Measurements from ENCODE around the gene THOC2. TPM values are rescaled to one million over a fixed set of nuclear protein-coding genes. Genes with fewer than 3 reads are reported as not detected.
A peak's percentile ranks its signal among the peaks of the same experiment; 100 is the strongest.
"Not testable (repeated sequence)": the region's sequence is repeated elsewhere in the genome, so short reads cannot be mapped to it uniquely, and the experiment has no call there.

THOC2 gene
- total RNA-seq, result 100 to 1,000 TPM in 3 of 6 donors, 10 to 100 TPM in 3; 63.0 to 229 (median 103) TPM

DNA sequence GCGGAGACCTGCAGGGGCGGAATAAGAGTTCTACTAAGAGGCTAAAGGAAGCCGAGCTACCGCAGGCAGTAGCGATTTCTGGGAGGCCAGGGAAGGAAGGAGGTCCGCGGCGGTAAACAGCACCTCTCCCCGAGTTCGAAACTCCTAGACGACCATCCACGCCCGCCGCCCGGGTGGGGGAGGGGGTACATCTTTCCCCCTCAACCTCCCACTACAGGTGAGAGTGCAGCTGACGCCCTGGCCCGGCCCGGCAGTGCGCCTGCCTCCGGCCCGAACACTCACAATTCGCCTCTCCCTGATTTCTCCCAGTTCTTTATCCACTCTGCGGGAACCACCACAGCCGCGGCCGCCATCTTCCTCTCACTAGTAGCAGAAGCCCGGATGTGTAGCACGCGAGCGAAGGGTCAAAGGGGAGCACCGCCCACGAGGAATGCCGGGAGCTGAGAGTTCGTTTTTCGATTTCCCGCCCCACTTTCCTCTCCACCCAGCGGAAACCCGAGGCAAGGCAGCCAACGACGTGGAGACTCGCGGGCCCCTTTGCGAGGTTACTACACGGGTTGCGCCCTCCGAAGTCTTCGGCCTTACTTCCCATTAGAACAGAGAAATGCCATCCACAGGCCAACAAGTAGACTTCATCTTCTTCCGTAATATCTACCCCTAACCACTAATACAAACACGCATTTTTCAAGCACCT, at the start of gene THOC2:
THOC2 (minus strand) TSS at position 383 of the 694 bp plus-strand sequence; CDS start at position 353, 30 bp downstream.
- TF ChIP-seq CTCF (IDR thresholded peaks at IDR 0.05) (peak; percentile 28 to 74 (median 53)), EP300 (IDR thresholded peaks at IDR 0.05) (no peak), POLR2AphosphoS5 (IDR thresholded peaks at IDR 0.05) (peak; percentile 49 to 58), POLR2A (IDR thresholded peaks at IDR 0.05) (peak in 2 of 4 donors; percentile 21 to 61)
- Histone ChIP-seq H3K27me3 (no peaks in the 10 kb centered on the region), H3K4me3 (peak within 1 kb of the TSS; percentile 55 to 85 (median 70)), H3K9me3 (no peaks in the 10 kb centered on the region), H3K4me1 (peaks cover 0 to 10% (median 8%) of the 10 kb centered on the region in 4 donors), H3K36me3 (no peaks in the 10 kb centered on the region), H3K27ac (peak within 1 kb of the TSS; percentile 81 to 91 (median 86))
- ATAC-seq (ENCODE audit: low FRiP score in 2 of 2), result peak; percentile 95 to 99
- peak; percentile 85 to 87 for DNase-seq
- 0 to 44% methylated on average over 6 to 47 of the region's 49 CpGs for WGBS, 2 donors

DNA sequence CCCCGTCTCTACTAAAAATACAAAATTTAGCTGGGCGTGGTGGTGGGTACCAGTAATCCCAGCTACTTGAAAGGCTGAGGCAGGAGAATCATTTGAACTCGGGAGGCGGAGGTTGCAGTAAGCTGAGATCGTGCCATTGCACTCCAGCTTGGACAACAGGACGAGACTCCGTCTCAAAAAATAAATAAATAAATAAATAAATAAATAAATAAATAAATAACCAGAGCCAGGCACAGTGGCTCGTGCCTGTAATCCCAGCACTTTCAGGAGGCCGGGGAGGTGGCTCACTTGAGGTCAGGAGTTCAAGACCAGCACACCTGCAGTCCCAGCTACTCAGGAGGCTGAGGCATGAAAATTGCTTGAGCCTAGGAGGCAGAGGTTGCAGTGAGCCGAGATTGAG, 48.9 kb upstream of the THOC2 start:
- H3K9me3 ChIP-seq; H3K27ac ChIP-seq; H3K4me1 ChIP-seq; ATAC-seq (ENCODE audit: low FRiP score in 2 of 2); H3K4me3 ChIP-seq; DNase-seq; H3K27me3 ChIP-seq; H3K36me3 ChIP-seq: not testable (repeated sequence)
- WGBS, 2 donors, result 82 to 96% methylated on average over 10 of the region's 10 CpGs

GRCh38 chrX:123779908-123780396, 47.1 kb upstream of the THOC2 start:
- Histone ChIP-seq H3K27me3 (no peaks in the 10 kb centered on the region), H3K27ac (no peak overlapping the region), H3K4me3 (no peak overlapping the region), H3K4me1 (no peaks in the 10 kb centered on the region), H3K36me3 (no peaks in the 10 kb centered on the region), H3K9me3 (no peaks in the 10 kb centered on the region)
- DNase-seq, result no peak
- TF ChIP-seq POLR2A (IDR thresholded peaks at IDR 0.05) (no peak), EP300 (IDR thresholded peaks at IDR 0.05) (no peak), CTCF (IDR thresholded peaks at IDR 0.05) (no peak), POLR2AphosphoS5 (IDR thresholded peaks at IDR 0.05) (no peak)
- no peak for ATAC-seq (ENCODE audit: low FRiP score in 2 of 2)
- 0 to 33% methylated on average over 1 of the region's 1 CpG for WGBS, 2 donors

DNA sequence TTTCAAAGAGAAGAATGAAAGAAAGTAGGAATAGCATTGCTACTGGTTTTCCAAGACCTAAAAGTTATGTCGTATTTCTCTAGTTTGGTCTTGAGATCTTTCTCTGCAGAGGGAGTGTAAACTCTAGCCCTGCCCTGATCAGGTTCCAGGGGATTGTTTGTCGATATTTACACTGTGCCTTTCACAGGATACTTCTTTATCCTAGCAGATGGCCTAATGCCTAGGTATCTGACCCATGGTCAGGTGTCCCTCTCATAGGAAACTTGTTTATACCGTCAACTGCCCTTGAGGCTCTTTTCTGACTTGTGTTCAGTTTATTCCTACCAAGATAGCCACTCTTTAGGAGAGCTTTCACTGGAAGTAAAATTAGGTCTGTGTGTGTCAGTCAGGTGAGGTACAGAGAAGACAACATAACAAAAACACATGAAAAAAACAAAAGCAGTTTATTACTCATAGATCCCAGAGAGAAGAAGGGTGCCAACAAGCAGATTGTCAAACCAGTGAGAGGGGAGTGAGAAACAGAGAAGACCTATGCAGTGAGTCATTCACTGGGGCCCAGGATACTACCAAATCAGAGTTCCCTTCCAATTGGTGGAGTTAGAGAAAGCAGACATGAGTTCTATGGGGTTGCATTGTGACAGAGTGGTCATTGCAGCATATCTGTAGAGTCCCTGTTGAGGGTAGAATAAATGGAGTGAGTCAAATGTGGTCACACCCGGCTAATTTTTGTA, 40.6 kb upstream of the THOC2 start:
- no peaks in the 10 kb centered on the region for H3K9me3 ChIP-seq
- no peak overlapping the region for H3K4me3 ChIP-seq
- no peak for ATAC-seq (ENCODE audit: low FRiP score in 2 of 2)
- no peak for TF ChIP-seq CTCF (IDR thresholded peaks at IDR 0.05)
- TF ChIP-seq POLR2AphosphoS5 (IDR thresholded peaks at IDR 0.05), result no peak
- no peak for TF ChIP-seq EP300 (IDR thresholded peaks at IDR 0.05)
- no peak for TF ChIP-seq POLR2A (IDR thresholded peaks at IDR 0.05)
- 79 to 85% methylated on average over 3 to 4 of the region's 4 CpGs for WGBS, 2 donors
- DNase-seq, result no peak
- no peaks in the 10 kb centered on the region for H3K36me3 ChIP-seq
- H3K27me3 ChIP-seq, result no peaks in the 10 kb centered on the region
- no peak overlapping the region for H3K27ac ChIP-seq
- H3K4me1 ChIP-seq, result no peaks in the 10 kb centered on the region

GRCh38 chrX:123771449-123772064, 38.7 kb upstream of the THOC2 start:
- H3K4me3 ChIP-seq, result no peak overlapping the region
- no peaks in the 10 kb centered on the region for H3K27me3 ChIP-seq
- H3K27ac ChIP-seq, result no peak overlapping the region
- no peak for ATAC-seq (ENCODE audit: low FRiP score in 2 of 2)
- WGBS, 2 donors, result 69 to 74% methylated on average over 3 to 4 of the region's 4 CpGs
- H3K9me3 ChIP-seq, result no peaks in the 10 kb centered on the region
- TF ChIP-seq POLR2A (IDR thresholded peaks at IDR 0.05) (no peak), EP300 (IDR thresholded peaks at IDR 0.05) (no peak)
- no peak for DNase-seq
- H3K4me1 ChIP-seq, result no peaks in the 10 kb centered on the region
- H3K36me3 ChIP-seq, result no peaks in the 10 kb centered on the region

All from upper lobe of left lung (tissue), 6 donors.